T-helper 22 cell (primary cell): Measurements from ENCODE around the gene EDEM1.
"Not testable (repeated sequence)": the region's sequence is repeated elsewhere in the genome, so short reads cannot be mapped to it uniquely, and the experiment has no call there.

Experiments
- DNase-seq: peaks from one replicate; pipeline ENCODE4 v3.0.0-alpha.2; 2020; ENCODE audit warnings: low read depth

The EDEM1 gene

GRCh38 chr3:5179036-5179435 is 8.5 kb upstream of the EDEM1 start:
- DNase-seq = not testable (repeated sequence)

DNA sequence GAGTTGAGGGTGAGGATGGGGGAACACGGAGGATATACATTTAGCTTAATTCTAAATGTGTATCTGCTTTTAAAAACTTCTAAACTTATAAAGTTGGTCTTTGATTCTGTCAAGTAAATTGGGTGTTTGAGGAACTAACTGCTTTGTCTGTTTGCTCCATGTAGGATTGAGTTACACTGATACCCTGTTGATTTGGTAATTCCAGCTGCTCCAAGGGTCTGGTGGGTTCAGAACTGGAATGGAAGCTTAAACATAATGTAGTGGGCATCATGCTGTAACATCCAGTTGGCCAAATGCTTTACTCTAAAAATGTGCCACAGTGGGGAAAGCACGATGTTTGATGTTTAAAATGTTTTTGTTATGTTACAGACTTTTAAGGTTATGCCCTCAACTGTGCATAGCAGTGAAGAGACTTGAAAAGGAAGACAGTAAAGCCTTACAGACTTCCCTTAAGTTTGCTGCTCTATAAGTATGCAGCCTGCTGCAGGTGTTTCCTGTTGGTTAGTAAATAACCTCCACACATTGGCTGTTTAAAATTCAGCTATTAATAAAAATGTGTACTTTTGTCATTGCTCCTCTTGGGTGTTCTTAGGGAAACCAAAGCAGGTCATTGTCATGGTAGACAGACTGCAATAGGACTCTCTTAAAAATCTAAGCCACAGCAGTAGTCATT is 5.9 kb upstream of the EDEM1 start:
- DNase-seq = no peak

GRCh38 chr3:5183714-5184113 is 3.8 kb upstream of the EDEM1 start:
- not testable (repeated sequence) for DNase-seq

GRCh38 chr3:5184499-5184898 is 3.0 kb upstream of the EDEM1 start:
- no peak for DNase-seq

DNA sequence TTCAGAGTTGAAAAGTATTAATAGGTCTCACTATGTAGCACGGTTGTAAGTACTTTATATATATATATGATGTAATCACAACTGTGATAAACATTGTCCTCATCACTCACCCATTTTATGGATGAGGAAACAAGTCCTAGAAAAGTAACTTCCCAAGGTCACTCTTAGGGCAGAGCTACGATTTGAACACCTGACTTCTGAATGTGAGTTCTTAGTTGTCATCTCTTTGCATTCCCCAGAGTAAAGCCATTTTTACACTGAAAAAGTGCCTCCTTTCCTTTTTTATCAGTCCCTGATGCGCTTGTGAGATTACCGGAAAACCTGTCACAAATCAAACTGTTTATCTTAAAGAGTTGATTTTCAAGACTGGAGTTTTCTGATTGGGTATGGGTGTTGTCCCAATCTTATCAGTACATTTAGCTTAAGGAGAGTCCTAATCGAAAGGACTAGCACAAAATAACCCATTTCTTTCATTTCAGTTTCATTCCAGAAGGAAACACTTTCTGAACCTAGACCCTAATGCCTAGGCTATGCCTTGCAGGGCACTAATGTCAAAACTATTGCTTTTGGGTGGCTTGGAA is 2.3 kb upstream of the EDEM1 start:
- DNase-seq = no peak

DNA sequence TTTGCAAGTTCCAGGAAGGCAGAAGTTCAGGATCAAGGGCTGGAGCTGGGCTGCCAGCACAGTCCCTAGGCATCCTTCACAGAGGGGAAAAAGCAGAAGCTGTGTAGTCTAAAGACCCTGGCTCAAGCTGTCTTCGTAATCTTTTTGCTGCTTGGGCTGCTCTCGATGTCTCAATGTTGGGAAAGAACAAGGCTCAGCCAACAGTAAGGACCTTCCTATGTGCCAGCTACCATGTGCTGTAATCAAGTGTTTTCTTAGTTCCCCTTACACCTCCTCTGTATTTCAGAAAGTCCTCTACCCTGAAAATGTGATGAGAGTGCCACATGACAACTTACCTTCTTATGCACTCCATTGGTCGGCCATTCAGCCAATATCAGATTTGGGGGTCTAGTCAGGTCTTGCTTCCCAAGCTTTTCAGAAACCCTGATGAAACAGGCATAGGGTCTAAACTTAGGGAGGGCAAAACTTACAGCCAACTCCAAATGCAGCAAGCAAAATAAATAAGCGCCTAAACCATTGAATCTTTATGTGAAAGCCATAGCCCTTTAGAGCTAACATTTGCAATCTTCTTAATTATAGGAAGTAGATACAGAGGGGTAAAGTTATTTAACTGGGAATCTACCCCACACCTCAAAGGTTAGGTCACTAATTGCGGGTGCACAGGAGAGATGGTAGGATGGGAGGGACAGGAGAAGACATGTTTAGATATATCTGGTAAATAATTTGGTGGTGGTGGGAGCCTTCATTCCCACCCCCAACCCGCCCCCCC is 1.2 kb upstream of the EDEM1 start:
- DNase-seq = no peak

DNA sequence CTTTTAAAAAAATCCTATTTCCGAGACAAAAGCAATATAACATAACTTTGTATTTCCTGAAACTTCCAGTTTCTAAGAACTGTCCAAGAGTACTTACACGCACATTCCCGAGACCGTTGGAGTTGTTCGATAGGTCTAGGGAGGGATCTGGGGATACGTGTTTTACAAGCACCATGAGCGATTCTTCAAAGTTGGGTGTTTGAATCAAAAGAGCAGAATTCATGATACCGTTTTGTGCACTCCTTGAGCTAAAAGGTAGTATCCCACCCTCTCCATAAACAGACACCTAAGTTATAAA is 700 bp upstream of the EDEM1 start:
- no peak for DNase-seq

GRCh38 chr3:5187920-5188418 is 462 bp downstream of the EDEM1 start:
- DNase-seq = peak; percentile 23

- DNase-seq = peak; percentile 25
Measured at GRCh38 chr3:5188419-5189221, 1.1 kb downstream of the EDEM1 start.

GRCh38 chr3:5190147-5190791 is 2.8 kb downstream of the EDEM1 start:
- DNase-seq = no peak

GRCh38 chr3:5191555-5192304 is 4.2 kb downstream of the EDEM1 start:
- DNase-seq = no peak

- no peak for DNase-seq
Measured at GRCh38 chr3:5192571-5193365, 5.3 kb downstream of the EDEM1 start.

DNA sequence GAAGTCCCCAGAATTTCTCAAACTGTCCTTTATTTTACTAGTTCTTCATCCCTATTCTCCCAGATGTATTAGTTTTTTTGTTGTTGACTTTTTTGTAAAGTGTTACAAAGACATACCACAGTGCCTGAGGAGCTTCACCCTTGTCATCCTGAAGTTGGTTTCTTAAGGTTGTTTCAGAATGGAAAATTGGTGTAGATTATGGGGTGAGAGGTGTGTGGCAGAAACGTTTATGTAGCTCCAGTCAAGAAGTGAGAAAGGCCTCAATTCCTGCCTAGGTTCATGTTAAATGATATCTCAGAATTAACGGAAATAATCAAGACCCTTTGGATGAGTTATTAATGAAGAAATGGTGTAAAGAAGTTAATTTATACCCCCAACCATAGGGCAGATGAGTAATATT is 6.8 kb downstream of the EDEM1 start:
- no peak for DNase-seq

DNA sequence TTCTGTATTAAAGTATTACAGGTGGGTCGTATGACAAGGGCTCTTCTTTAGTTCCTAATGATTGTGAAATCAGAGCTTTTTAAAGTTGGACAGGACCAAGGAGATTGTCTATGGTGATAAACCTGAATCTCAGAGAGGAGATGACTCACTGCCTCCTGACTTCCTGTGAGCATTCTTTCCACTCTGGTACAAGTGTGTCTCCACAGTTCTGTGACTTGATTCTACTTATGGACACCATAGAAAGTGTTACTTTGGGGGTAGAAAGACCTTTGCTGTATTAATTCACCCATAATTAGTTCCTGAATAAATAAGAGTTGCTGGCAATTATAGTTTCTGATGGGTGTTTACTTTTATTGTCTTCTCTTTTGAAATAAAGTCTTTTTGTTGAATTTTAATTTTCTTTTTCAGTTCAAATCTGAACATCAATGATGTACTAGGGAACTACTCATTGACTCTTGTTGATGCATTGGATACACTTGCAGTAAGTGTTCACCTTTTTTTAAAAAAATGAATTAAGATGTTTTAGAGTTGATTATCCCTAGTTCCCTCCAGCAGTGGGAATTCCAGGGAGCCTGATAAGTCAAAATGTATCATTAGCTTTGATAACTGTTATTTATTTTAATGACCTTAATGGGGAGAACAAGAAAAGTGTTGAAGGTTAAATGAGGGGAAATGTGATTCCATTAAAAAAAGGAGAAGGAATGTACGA is 7.4 kb downstream of the EDEM1 start:
- peak; percentile 57 for DNase-seq

- DNase-seq = peak; percentile 17
Measured at GRCh38 chr3:5195605-5196004, 8.1 kb downstream of the EDEM1 start.

DNA sequence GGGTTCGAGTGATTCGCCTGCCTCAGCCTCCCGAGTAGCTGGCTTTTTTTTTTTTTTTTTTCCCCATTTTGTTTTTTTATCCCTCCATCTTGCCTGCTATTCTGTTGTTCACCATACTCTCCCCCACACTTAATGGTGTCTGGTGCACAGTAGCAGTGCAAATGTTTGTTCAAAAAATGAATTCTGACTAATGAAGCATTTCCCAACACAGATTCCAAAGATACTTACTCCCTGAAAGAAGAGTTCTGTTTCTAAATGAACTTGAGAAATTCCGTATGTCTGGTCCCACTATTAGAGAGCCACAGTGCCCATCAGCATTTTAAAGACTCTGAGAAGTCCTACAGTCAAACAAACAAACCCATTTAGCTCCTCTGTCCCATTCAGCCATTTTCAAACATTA is 9.5 kb downstream of the EDEM1 start:
- no peak for DNase-seq

GRCh38 chr3:5197470-5198312 is 10.2 kb downstream of the EDEM1 start:
- peak; percentile 49 for DNase-seq

GRCh38 chr3:5198313-5198677 is 10.8 kb downstream of the EDEM1 start:
- no peak for DNase-seq
